SK-N-SH treated with all-trans-retinoic acid at 6 μM for 48 hours (cell line): ENCODE data around the gene E2F2.

Experiments
- ATAC-seq: fragments of 200-7000 bp; cut with Tn5 transposase; 3 replicates; pipeline ENCODE4 v1.9.1; 2020; ENCODE audit warnings: mild to moderate bottlenecking, moderate library complexity
- ARNTL ChIP-seq: fragments of 450-650 bp; formaldehyde crosslinking; IDR thresholded peaks from 2 replicates; pipeline ENCODE4 v1.5.0; 2020; ENCODE audit warnings: low read depth, mild to moderate bottlenecking, moderate library complexity, borderline replicate concordance
- BACH2 ChIP-seq: fragments of 250-450 bp; sonication (Bioruptor Pico); IDR thresholded peaks from 2 replicates; pipeline ENCODE4 v1.9.0; 2021; ENCODE audit warnings: mild to moderate bottlenecking, borderline replicate concordance
- ESRRG ChIP-seq: fragments of 250-450 bp; sonication (Bioruptor Pico); IDR thresholded peaks from 2 replicates; pipeline ENCODE4 v1.6.1; 2021; ENCODE audit warnings: mild to moderate bottlenecking
- OSR1 ChIP-seq: fragments of 250-450 bp; sonication (Bioruptor Pico); IDR thresholded peaks from 2 replicates; pipeline ENCODE4 v1.8.0; 2022; ENCODE audit warnings: moderate library complexity, mild to moderate bottlenecking, inconsistent platforms
- PPARA ChIP-seq: fragments of 250-450 bp; sonication (Bioruptor Pico); IDR thresholded peaks from 2 replicates; pipeline ENCODE4 v1.5.0; 2020; ENCODE audit warnings: mild to moderate bottlenecking, borderline replicate concordance
- RARB ChIP-seq: fragments of 250-450 bp; sonication (Bioruptor Pico); IDR thresholded peaks from 2 replicates; pipeline ENCODE4 v1.8.0; 2021; ENCODE audit warnings: mild to moderate bottlenecking, moderate library complexity
- TCF4 ChIP-seq: fragments of 250-450 bp; sonication (Bioruptor Pico); IDR thresholded peaks from 2 replicates; pipeline ENCODE4 v1.8.0; 2021; ENCODE audit warnings: mild to moderate bottlenecking, moderate library complexity, borderline replicate concordance
- TOX ChIP-seq: fragments of 250-450 bp; sonication (Bioruptor Pico); IDR thresholded peaks from 2 replicates; pipeline ENCODE4 v1.8.0; 2021; ENCODE audit warnings: mild to moderate bottlenecking, moderate library complexity, borderline replicate concordance
- ZC3H10 ChIP-seq: fragments of 250-450 bp; sonication (Bioruptor Pico); IDR thresholded peaks from 2 replicates; pipeline ENCODE4 v1.5.1; 2021; ENCODE audit warnings: mild to moderate bottlenecking, moderate library complexity
- ZFP3 ChIP-seq: fragments of 250-450 bp; sonication (Bioruptor Pico); IDR thresholded peaks from 2 replicates; pipeline ENCODE4 v1.5.0; 2020; ENCODE audit warnings: mild to moderate bottlenecking, moderate library complexity
- ZNF70 ChIP-seq: fragments of 450-650 bp; formaldehyde crosslinking; IDR thresholded peaks from 2 replicates; pipeline ENCODE4 v1.5.0; 2020; ENCODE audit warnings: mild to moderate bottlenecking, moderate library complexity
- ZNF8 ChIP-seq: fragments of 450-650 bp; formaldehyde crosslinking; IDR thresholded peaks from 2 replicates; pipeline ENCODE4 v1.5.0; 2020; ENCODE audit warnings: mild to moderate bottlenecking, moderate library complexity
- TF ChIP-seq, protein P1 (sequence below): fragments of 250-450 bp; sonication (Bioruptor Pico); IDR thresholded peaks from 2 replicates; pipeline ENCODE4 v1.8.0; 2021; ENCODE audit warnings: low read depth, mild to moderate bottlenecking, moderate library complexity, borderline replicate concordance
- TF ChIP-seq, protein P2 (sequence below): fragments of 250-450 bp; sonication (Bioruptor Pico); IDR thresholded peaks from 2 replicates; pipeline ENCODE4 v1.5.0; 2020; ENCODE audit warnings: mild to moderate bottlenecking, moderate library complexity
- TF ChIP-seq, protein P3 (sequence below): fragments of 250-450 bp; sonication (Bioruptor Pico); IDR thresholded peaks from 2 replicates; pipeline ENCODE4 v1.5.1; 2020; ENCODE audit warnings: low read depth, mild to moderate bottlenecking, moderate library complexity
- TF ChIP-seq, protein P4 (sequence below): fragments of 250-450 bp; sonication (Bioruptor Pico); IDR thresholded peaks from 2 replicates; pipeline ENCODE4 v1.8.0; 2020; ENCODE audit warnings: mild to moderate bottlenecking, moderate library complexity, borderline replicate concordance
- TF ChIP-seq, protein P5 (sequence below): fragments of 250-450 bp; sonication (Bioruptor Pico); IDR thresholded peaks from 2 replicates; pipeline ENCODE4 v1.5.1; 2021; ENCODE audit warnings: mild to moderate bottlenecking, moderate library complexity

The E2F2 gene

DNA sequence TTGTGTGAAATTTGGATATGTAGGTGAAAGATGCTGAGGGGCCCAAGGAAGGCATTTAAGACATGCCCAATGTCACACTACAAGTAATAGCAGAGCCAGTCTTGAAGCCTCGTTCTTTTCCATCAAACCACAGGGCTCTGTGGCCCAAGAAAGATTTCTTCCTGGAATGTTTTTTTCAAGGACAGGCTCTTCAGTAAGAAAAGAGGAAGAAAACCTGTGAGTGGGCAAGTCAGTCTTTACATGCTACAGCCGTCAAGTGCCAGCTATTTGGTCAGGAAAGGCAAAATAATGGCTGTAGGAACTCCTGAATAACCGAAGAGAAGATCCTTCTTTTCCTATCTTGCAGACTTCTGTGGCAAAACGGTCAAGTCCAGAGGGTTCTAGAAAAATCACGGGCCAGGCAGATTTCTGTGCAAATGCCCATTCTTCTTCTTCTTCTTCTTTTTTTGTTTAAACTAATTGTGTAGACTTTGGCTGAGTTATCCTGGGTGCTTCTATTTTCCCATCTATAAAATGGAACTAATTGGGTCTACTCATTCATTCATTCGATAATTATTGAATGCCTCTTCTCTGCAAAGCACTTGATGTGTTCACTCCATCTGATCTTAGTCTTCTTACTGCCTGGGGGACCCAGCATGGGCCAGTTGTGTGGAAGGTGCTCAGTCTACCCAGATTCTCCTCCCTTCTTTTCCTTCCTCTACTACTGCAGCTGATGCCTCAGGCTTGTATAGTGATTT lies 30.2 kb upstream of the E2F2 start:
- TF ChIP-seq, protein P1, sequence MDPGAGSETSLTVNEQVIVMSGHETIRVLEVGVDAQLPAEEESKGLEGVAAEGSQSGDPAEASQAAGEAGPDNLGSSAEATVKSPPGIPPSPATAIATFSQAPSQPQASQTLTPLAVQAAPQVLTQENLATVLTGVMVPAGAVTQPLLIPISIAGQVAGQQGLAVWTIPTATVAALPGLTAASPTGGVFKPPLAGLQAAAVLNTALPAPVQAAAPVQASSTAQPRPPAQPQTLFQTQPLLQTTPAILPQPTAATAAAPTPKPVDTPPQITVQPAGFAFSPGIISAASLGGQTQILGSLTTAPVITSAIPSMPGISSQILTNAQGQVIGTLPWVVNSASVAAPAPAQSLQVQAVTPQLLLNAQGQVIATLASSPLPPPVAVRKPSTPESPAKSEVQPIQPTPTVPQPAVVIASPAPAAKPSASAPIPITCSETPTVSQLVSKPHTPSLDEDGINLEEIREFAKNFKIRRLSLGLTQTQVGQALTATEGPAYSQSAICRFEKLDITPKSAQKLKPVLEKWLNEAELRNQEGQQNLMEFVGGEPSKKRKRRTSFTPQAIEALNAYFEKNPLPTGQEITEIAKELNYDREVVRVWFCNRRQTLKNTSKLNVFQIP, result no peak
- TF ChIP-seq ARNTL (CRISPR knock-in tag) (no peak), ZNF70 (CRISPR knock-in tag) (peak; percentile 44), TOX (CRISPR knock-in tag) (no peak), ZFP3 (CRISPR knock-in tag) (no peak), ZC3H10 (no peak), TCF4 (no peak), ZNF8 (CRISPR knock-in tag) (no peak), RARB (CRISPR knock-in tag) (no peak), BACH2 (CRISPR knock-in tag) (no peak), OSR1 (CRISPR knock-in tag) (no peak), ESRRG (CRISPR knock-in tag) (no peak)
- TF ChIP-seq, protein P2, sequence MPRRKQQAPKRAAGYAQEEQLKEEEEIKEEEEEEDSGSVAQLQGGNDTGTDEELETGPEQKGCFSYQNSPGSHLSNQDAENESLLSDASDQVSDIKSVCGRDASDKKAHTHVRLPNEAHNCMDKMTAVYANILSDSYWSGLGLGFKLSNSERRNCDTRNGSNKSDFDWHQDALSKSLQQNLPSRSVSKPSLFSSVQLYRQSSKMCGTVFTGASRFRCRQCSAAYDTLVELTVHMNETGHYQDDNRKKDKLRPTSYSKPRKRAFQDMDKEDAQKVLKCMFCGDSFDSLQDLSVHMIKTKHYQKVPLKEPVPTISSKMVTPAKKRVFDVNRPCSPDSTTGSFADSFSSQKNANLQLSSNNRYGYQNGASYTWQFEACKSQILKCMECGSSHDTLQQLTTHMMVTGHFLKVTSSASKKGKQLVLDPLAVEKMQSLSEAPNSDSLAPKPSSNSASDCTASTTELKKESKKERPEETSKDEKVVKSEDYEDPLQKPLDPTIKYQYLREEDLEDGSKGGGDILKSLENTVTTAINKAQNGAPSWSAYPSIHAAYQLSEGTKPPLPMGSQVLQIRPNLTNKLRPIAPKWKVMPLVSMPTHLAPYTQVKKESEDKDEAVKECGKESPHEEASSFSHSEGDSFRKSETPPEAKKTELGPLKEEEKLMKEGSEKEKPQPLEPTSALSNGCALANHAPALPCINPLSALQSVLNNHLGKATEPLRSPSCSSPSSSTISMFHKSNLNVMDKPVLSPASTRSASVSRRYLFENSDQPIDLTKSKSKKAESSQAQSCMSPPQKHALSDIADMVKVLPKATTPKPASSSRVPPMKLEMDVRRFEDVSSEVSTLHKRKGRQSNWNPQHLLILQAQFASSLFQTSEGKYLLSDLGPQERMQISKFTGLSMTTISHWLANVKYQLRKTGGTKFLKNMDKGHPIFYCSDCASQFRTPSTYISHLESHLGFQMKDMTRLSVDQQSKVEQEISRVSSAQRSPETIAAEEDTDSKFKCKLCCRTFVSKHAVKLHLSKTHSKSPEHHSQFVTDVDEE (CRISPR knock-in tag), result peak; percentile 31; the same call in 1 of the 2 replicates
- TF ChIP-seq, protein P3, sequence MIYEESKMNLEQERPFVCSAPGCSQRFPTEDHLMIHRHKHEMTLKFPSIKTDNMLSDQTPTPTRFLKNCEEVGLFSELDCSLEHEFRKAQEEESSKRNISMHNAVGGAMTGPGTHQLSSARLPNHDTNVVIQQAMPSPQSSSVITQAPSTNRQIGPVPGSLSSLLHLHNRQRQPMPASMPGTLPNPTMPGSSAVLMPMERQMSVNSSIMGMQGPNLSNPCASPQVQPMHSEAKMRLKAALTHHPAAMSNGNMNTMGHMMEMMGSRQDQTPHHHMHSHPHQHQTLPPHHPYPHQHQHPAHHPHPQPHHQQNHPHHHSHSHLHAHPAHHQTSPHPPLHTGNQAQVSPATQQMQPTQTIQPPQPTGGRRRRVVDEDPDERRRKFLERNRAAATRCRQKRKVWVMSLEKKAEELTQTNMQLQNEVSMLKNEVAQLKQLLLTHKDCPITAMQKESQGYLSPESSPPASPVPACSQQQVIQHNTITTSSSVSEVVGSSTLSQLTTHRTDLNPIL (CRISPR knock-in tag), result no peak
- TF ChIP-seq, protein P4, sequence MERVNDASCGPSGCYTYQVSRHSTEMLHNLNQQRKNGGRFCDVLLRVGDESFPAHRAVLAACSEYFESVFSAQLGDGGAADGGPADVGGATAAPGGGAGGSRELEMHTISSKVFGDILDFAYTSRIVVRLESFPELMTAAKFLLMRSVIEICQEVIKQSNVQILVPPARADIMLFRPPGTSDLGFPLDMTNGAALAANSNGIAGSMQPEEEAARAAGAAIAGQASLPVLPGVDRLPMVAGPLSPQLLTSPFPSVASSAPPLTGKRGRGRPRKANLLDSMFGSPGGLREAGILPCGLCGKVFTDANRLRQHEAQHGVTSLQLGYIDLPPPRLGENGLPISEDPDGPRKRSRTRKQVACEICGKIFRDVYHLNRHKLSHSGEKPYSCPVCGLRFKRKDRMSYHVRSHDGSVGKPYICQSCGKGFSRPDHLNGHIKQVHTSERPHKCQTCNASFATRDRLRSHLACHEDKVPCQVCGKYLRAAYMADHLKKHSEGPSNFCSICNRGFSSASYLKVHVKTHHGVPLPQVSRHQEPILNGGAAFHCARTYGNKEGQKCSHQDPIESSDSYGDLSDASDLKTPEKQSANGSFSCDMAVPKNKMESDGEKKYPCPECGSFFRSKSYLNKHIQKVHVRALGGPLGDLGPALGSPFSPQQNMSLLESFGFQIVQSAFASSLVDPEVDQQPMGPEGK (CRISPR knock-in tag), result no peak
- TF ChIP-seq, protein P5, sequence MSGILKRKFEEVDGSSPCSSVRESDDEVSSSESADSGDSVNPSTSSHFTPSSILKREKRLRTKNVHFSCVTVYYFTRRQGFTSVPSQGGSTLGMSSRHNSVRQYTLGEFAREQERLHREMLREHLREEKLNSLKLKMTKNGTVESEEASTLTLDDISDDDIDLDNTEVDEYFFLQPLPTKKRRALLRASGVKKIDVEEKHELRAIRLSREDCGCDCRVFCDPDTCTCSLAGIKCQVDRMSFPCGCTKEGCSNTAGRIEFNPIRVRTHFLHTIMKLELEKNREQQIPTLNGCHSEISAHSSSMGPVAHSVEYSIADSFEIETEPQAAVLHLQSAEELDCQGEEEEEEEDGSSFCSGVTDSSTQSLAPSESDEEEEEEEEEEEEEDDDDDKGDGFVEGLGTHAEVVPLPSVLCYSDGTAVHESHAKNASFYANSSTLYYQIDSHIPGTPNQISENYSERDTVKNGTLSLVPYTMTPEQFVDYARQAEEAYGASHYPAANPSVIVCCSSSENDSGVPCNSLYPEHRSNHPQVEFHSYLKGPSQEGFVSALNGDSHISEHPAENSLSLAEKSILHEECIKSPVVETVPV, result no peak
- ATAC-seq, result no peak

DNA sequence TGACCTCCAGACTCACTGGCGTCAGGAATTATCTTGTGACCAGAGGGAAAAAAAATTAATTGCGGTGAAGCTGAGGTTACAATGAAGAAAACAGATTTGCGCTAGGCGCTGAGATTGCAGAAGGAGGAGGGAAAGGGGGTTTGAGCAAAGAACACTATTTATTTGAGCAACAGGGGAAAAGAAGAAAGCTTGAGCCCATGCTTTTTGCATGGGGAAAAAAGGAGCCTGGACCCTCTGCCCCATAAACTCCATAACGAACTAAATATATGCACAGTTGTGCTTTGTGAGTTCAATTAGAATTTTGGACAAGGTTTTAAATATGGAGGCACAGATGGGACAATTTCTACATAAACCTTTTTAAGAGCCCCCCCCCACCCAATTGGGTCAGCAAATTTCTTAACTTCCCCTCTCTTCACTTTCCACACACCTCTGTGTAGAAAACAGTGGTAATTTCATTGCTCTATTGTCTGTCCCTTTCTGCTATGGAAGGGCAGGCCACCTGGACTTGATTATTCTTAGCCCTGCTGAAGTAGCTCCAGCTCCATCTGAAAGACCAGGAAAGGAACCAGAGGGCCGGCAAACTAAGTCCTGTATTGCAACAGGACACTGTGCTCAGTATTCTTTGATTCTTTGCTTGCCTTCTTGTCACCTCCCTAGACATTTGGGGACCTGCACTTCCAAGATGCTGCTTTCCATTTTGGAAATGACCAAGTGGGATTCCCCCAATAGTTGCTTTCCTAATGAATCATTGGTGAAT lies 29.1 kb upstream of the E2F2 start:
- TF ChIP-seq, protein P4 (CRISPR knock-in tag), result 0 out of 2 replicates have a peak, but pooled peaks have one; percentile 8
- TF ChIP-seq ZC3H10 (no peak), TCF4 (peak; percentile 32; the same call in 1 of the 2 replicates), PPARA (CRISPR knock-in tag) (0 out of 2 replicates have a peak, but pooled peaks have one; percentile 39)
- ATAC-seq, result no peak
